WTC11 (cell line): Measurements from ENCODE around the gene CYP19A1. TPM values are rescaled to one million over a fixed set of nuclear protein-coding genes. Genes with fewer than 3 reads are reported as not detected.

Experiments
- ATAC-seq: fragments of 200-7000 bp; cut with Tn5 transposase; 2 replicates; pipeline ENCODE4 v1.10.0; 2021; ENCODE audit warnings: mild to moderate bottlenecking, moderate library complexity
- CTCF ChIA-PET: fragments of 300-600 bp; sonication (Branson Sonifier 250); formaldehyde crosslinking; loops from one replicate; lab custom pipeline; 2021; ENCODE audit warnings: antibody characterized with exemption; lab: Charles Lee
- POLR2A ChIA-PET: fragments of 350-600 bp; sonication (Branson Sonifier 250); formaldehyde crosslinking; loops from one replicate; lab custom pipeline; 2021; ENCODE audit warnings: antibody characterized with exemption; lab: Charles Lee
- DNase-seq: peaks from one replicate; pipeline ENCODE4 v3.0.0; 2021; ENCODE audit warnings: low spot score
- H3K27ac Mint-ChIP-seq: 2 replicates; pipeline ENCODE4 v1.8.0; 2021; ENCODE audit warnings: mixed read lengths
- H3K27me3 Mint-ChIP-seq: 2 replicates; pipeline ENCODE4 v1.8.0; 2021; ENCODE audit warnings: low read depth, mild to moderate bottlenecking, moderate library complexity, mixed read lengths
- H3K36me3 Mint-ChIP-seq: 2 replicates; pipeline ENCODE4 v1.8.0; 2021; ENCODE audit warnings: mixed read lengths
- H3K4me1 Mint-ChIP-seq: 2 replicates; pipeline ENCODE4 v1.8.0; 2022; ENCODE audit warnings: mixed read lengths
- H3K4me3 Mint-ChIP-seq: 2 replicates; pipeline ENCODE4 v1.8.0; 2021; ENCODE audit warnings: mild to moderate bottlenecking, moderate library complexity, mixed read lengths
- H3K9me3 Mint-ChIP-seq: 2 replicates; pipeline ENCODE4 v1.8.0; 2021; ENCODE audit warnings: mixed read lengths
- ATF1 ChIP-seq: sonication (generic); formaldehyde crosslinking; IDR thresholded peaks from 2 replicates; pipeline ENCODE4 v1.8.1; 2023; ENCODE audit warnings: mild to moderate bottlenecking, moderate library complexity, missing genetic modification reagents
- CBFB ChIP-seq: sonication (generic); formaldehyde crosslinking; IDR thresholded peaks from 2 replicates; pipeline ENCODE4 v1.8.1; 2022; ENCODE audit warnings: mild to moderate bottlenecking, low read depth, missing genetic modification reagents
- ELF4 ChIP-seq: sonication (generic); formaldehyde crosslinking; IDR thresholded peaks from 2 replicates; pipeline ENCODE4 v1.8.1; 2022; ENCODE audit warnings: low read depth, mild to moderate bottlenecking, moderate library complexity, missing genetic modification reagents
- HMGA2 ChIP-seq: fragments of 250-450 bp; sonication (Bioruptor Pico); IDR thresholded peaks from 2 replicates; pipeline ENCODE4 v1.4.0; 2021; ENCODE audit warnings: mild to moderate bottlenecking, moderate library complexity
- JUN ChIP-seq: sonication (generic); formaldehyde crosslinking; IDR thresholded peaks from 2 replicates; pipeline ENCODE4 v1.8.0; 2023; ENCODE audit warnings: mild to moderate bottlenecking, missing genetic modification reagents
- MXD4 ChIP-seq: fragments of 250-450 bp; sonication (Bioruptor Pico); IDR thresholded peaks from 2 replicates; pipeline ENCODE4 v1.8.0; 2021; ENCODE audit warnings: mild to moderate bottlenecking, moderate library complexity, borderline replicate concordance
- NR1H2 ChIP-seq: sonication (generic); formaldehyde crosslinking; IDR thresholded peaks from 2 replicates; pipeline ENCODE4 v1.9.0; 2021; ENCODE audit warnings: mild to moderate bottlenecking, moderate library complexity, missing genetic modification reagents
- SMAD4 ChIP-seq: sonication (generic); formaldehyde crosslinking; IDR thresholded peaks from 2 replicates; pipeline ENCODE4 v1.8.0; 2022; ENCODE audit warnings: mild to moderate bottlenecking, missing genetic modification reagents
- SP1 ChIP-seq: sonication (generic); formaldehyde crosslinking; conservative IDR thresholded peaks from 2 replicates; pipeline ENCODE4 v1.8.1; 2022; ENCODE audit warnings: missing genetic modification reagents
- ZNF416 ChIP-seq: fragments of 250-450 bp; sonication (Bioruptor Pico); IDR thresholded peaks from 2 replicates; pipeline ENCODE4 v1.9.0; 2021; ENCODE audit warnings: mild to moderate bottlenecking, inconsistent platforms
- ZNF671 ChIP-seq: fragments of 250-450 bp; sonication (Bioruptor Pico); IDR thresholded peaks from 2 replicates; pipeline ENCODE4 v1.8.0; 2021; ENCODE audit warnings: mild to moderate bottlenecking
- total RNA-seq: library from RNA; stranded (reverse); gene quantifications from 3 replicates; pipeline ENCODE4 v1.2.3, GENCODE V29; 2021
- TF ChIP-seq, protein P1 (sequence below): fragments of 250-450 bp; sonication (Bioruptor Pico); IDR thresholded peaks from 2 replicates; pipeline ENCODE4 v1.9.0; 2021; ENCODE audit warnings: mild to moderate bottlenecking
- TF ChIP-seq, protein P2 (sequence below): sonication (generic); formaldehyde crosslinking; IDR thresholded peaks from 2 replicates; pipeline ENCODE4 v1.8.1; 2023; ENCODE audit warnings: mild to moderate bottlenecking, missing genetic modification reagents
- TF ChIP-seq, protein P3 (sequence below): sonication (generic); formaldehyde crosslinking; IDR thresholded peaks from 2 replicates; pipeline ENCODE4 v1.8.1; 2023; ENCODE audit warnings: mild to moderate bottlenecking, missing genetic modification reagents, borderline replicate concordance
- TF ChIP-seq, protein P4 (sequence below): sonication (generic); formaldehyde crosslinking; IDR thresholded peaks from 2 replicates; pipeline ENCODE4 v1.8.1; 2022; ENCODE audit warnings: mild to moderate bottlenecking, moderate library complexity, missing genetic modification reagents
- TF ChIP-seq, protein P5 (sequence below): fragments of 250-450 bp; sonication (Bioruptor Pico); IDR thresholded peaks from 2 replicates; pipeline ENCODE4 v1.9.0; 2021; ENCODE audit warnings: moderate library complexity, mild to moderate bottlenecking, inconsistent platforms, borderline replicate concordance
- TF ChIP-seq, protein P6 (sequence below): sonication (generic); formaldehyde crosslinking; IDR thresholded peaks from 2 replicates; pipeline ENCODE4 v1.8.1; 2022; ENCODE audit warnings: low read depth, mild to moderate bottlenecking, moderate library complexity, missing genetic modification reagents, borderline replicate concordance
- TF ChIP-seq, protein P7 (sequence below): fragments of 250-450 bp; sonication (Bioruptor Pico); IDR thresholded peaks from 2 replicates; pipeline ENCODE4 v1.8.0; 2021; ENCODE audit warnings: mild to moderate bottlenecking

CYP19A1 gene
- total RNA-seq, 1 experiment from 2014 or later = not detected

DNA sequence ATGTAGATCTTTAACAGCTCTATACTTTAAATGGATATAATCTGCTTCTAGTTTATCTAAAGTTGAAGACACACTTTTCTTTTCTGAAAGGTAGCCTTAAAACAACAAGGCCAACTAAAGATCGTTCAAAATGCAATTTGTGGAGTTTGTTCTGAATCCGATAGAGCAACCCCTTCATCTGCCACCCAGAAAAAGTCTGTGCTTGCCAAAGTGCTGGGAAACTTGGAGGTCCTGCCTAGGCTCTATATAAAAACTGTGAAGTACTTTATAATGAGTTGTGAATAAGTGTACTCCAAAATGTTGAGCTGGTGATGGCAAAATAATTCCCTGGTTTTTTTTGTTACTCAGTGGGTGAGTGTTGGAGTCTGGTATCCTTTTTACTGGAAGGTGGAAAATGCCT, 15.6 kb upstream of the CYP19A1 start (continued):
- TF ChIP-seq, protein P1, sequence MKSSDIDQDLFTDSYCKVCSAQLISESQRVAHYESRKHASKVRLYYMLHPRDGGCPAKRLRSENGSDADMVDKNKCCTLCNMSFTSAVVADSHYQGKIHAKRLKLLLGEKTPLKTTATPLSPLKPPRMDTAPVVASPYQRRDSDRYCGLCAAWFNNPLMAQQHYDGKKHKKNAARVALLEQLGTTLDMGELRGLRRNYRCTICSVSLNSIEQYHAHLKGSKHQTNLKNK (CRISPR knock-in tag) = no peak
- no peak for TF ChIP-seq MXD4
- no peak for TF ChIP-seq ATF1
- no peak for TF ChIP-seq JUN (CRISPR knock-in tag)
- TF ChIP-seq, protein P2, sequence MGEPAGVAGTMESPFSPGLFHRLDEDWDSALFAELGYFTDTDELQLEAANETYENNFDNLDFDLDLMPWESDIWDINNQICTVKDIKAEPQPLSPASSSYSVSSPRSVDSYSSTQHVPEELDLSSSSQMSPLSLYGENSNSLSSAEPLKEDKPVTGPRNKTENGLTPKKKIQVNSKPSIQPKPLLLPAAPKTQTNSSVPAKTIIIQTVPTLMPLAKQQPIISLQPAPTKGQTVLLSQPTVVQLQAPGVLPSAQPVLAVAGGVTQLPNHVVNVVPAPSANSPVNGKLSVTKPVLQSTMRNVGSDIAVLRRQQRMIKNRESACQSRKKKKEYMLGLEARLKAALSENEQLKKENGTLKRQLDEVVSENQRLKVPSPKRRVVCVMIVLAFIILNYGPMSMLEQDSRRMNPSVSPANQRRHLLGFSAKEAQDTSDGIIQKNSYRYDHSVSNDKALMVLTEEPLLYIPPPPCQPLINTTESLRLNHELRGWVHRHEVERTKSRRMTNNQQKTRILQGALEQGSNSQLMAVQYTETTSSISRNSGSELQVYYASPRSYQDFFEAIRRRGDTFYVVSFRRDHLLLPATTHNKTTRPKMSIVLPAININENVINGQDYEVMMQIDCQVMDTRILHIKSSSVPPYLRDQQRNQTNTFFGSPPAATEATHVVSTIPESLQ (CRISPR knock-in tag) = no peak
- no peak for TF ChIP-seq SP1 (CRISPR knock-in tag)
- TF ChIP-seq ZNF416 = no peak
- TF ChIP-seq, protein P3, sequence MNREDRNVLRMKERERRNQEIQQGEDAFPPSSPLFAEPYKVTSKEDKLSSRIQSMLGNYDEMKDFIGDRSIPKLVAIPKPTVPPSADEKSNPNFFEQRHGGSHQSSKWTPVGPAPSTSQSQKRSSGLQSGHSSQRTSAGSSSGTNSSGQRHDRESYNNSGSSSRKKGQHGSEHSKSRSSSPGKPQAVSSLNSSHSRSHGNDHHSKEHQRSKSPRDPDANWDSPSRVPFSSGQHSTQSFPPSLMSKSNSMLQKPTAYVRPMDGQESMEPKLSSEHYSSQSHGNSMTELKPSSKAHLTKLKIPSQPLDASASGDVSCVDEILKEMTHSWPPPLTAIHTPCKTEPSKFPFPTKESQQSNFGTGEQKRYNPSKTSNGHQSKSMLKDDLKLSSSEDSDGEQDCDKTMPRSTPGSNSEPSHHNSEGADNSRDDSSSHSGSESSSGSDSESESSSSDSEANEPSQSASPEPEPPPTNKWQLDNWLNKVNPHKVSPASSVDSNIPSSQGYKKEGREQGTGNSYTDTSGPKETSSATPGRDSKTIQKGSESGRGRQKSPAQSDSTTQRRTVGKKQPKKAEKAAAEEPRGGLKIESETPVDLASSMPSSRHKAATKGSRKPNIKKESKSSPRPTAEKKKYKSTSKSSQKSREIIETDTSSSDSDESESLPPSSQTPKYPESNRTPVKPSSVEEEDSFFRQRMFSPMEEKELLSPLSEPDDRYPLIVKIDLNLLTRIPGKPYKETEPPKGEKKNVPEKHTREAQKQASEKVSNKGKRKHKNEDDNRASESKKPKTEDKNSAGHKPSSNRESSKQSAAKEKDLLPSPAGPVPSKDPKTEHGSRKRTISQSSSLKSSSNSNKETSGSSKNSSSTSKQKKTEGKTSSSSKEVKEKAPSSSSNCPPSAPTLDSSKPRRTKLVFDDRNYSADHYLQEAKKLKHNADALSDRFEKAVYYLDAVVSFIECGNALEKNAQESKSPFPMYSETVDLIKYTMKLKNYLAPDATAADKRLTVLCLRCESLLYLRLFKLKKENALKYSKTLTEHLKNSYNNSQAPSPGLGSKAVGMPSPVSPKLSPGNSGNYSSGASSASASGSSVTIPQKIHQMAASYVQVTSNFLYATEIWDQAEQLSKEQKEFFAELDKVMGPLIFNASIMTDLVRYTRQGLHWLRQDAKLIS = no peak
- TF ChIP-seq, all 79 proteins: peak for 0

DNA sequence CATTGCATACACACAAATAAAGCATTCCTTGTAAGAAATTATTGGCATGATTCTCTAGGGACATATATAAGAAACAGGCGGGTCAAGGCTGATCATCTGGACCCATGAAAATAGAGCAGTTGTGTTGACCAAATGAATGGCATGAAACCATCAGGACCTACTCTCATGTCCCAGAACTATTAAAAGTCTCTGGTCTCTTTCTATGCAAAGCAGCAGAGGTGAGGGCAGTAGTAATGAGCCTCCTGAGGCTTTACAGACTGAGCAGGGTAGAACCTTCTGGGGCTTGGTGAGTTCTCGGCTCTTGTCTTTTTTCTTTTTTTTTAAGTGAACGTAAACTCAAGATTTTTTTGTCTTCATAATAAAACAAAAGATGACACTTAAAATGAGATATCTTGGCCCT, 12.3 kb upstream of the CYP19A1 start:
- ATAC-seq (no peak), DNase-seq (no peak)
- TF ChIP-seq ZNF671 (CRISPR knock-in tag) (no peak), ELF4 (CRISPR knock-in tag) (no peak), NR1H2 (CRISPR knock-in tag) (no peak), SP1 (CRISPR knock-in tag) (no peak), ATF1 (no peak), SMAD4 (CRISPR knock-in tag) (no peak), HMGA2 (CRISPR knock-in tag) (no peak), CBFB (CRISPR knock-in tag) (no peak)
- TF ChIP-seq, protein P4, sequence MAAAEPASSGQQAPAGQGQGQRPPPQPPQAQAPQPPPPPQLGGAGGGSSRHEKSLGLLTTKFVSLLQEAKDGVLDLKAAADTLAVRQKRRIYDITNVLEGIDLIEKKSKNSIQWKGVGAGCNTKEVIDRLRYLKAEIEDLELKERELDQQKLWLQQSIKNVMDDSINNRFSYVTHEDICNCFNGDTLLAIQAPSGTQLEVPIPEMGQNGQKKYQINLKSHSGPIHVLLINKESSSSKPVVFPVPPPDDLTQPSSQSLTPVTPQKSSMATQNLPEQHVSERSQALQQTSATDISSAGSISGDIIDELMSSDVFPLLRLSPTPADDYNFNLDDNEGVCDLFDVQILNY (CRISPR knock-in tag) = no peak
- TF ChIP-seq, protein P5, sequence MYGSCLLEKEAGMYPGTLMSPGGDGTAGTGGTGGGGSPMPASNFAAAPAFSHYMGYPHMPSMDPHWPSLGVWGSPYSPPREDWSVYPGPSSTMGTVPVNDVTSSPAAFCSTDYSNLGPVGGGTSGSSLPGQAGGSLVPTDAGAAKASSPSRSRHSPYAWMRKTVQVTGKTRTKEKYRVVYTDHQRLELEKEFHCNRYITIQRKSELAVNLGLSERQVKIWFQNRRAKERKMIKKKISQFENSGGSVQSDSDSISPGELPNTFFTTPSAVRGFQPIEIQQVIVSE = no peak
- TF ChIP-seq, protein P2 (CRISPR knock-in tag) = no peak
- TF ChIP-seq, protein P6, sequence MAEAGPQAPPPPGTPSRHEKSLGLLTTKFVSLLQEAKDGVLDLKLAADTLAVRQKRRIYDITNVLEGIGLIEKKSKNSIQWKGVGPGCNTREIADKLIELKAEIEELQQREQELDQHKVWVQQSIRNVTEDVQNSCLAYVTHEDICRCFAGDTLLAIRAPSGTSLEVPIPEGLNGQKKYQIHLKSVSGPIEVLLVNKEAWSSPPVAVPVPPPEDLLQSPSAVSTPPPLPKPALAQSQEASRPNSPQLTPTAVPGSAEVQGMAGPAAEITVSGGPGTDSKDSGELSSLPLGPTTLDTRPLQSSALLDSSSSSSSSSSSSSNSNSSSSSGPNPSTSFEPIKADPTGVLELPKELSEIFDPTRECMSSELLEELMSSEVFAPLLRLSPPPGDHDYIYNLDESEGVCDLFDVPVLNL = no peak
- TF ChIP-seq, protein P7, sequence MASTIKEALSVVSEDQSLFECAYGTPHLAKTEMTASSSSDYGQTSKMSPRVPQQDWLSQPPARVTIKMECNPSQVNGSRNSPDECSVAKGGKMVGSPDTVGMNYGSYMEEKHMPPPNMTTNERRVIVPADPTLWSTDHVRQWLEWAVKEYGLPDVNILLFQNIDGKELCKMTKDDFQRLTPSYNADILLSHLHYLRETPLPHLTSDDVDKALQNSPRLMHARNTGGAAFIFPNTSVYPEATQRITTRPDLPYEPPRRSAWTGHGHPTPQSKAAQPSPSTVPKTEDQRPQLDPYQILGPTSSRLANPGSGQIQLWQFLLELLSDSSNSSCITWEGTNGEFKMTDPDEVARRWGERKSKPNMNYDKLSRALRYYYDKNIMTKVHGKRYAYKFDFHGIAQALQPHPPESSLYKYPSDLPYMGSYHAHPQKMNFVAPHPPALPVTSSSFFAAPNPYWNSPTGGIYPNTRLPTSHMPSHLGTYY (CRISPR knock-in tag) = no peak
- Mint-ChIP-seq H3K36me3 (no peaks in the 10 kb centered on the region), H3K9me3 (no peaks in the 10 kb centered on the region), H3K4me1 (0 out of 2 replicates have a peak, but pooled peaks cover 2% of the 10 kb centered on the region), H3K27ac (no peak overlapping the region), H3K4me3 (no peak overlapping the region), H3K27me3 (no peaks in the 10 kb centered on the region; the same call in 1 of the 2 replicates)
- ChIA-PET CTCF (interaction anchor here (1.7 kb wide), 1 partner anchor 51 kb away, joined by 6 read pairs; no protein-coding TSS in a partner anchor), POLR2A (no interaction called here)
